Activated naive CD8-positive, alpha-beta T cell (primary cell): ENCODE results near the gene WDR44.
A peak's percentile ranks its signal among the peaks of the same experiment; 100 is the strongest.

Experiments used
- H3K27ac Mint-ChIP-seq: one replicate; pipeline ENCODE4 v1.8.0; 2021; ENCODE audit warnings: mixed read lengths
- H3K27me3 Mint-ChIP-seq: one replicate; pipeline ENCODE4 v1.8.0; 2021; ENCODE audit warnings: mixed read lengths
- H3K36me3 Mint-ChIP-seq: one replicate; pipeline ENCODE4 v1.8.0; 2021; ENCODE audit warnings: mixed read lengths
- H3K4me1 Mint-ChIP-seq: one replicate; pipeline ENCODE4 v1.8.0; 2021; ENCODE audit warnings: low read depth, mixed read lengths
- H3K4me3 Mint-ChIP-seq: one replicate; pipeline ENCODE4 v1.8.0; 2021; ENCODE audit warnings: mild to moderate bottlenecking, mixed read lengths
- H3K9me3 Mint-ChIP-seq: one replicate; pipeline ENCODE4 v1.8.0; 2021; ENCODE audit warnings: low read depth, mixed read lengths

Gene WDR44

GRCh38 chrX:118350221-118350620, 4.3 kb downstream of the WDR44 start:
- Mint-ChIP-seq H3K4me1 (peaks cover 56% of the 10 kb centered on the region), H3K9me3 (no peaks in the 10 kb centered on the region), H3K36me3 (no peaks in the 10 kb centered on the region), H3K27ac (no peak overlapping the region), H3K27me3 (no peaks in the 10 kb centered on the region), H3K4me3 (peak overlapping the region; percentile 38)

DNA sequence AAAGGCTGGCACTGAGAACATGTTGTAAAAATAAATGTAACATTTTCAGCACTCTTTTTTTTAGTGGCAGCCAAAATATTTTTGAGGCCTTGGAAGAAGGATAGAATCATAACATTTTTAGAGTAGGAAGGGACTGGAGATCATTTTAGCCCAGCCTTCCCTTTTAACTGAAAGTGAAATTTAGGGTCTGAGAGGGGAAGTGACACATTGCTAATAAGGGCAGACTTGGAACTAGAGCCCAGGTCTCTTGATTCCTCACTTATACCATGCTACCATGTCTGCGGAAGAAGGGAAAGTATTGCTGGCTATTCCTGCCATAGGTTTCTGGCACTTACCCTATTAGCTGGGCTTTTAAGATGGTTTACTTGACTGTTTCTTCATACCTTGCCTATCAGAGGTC, 4.8 kb downstream of the WDR44 start:
- Mint-ChIP-seq H3K4me3 (peak overlapping the region; percentile 38), H3K9me3 (no peaks in the 10 kb centered on the region), H3K4me1 (peaks cover 60% of the 10 kb centered on the region), H3K36me3 (no peaks in the 10 kb centered on the region), H3K27me3 (no peaks in the 10 kb centered on the region), H3K27ac (peak overlapping the region; percentile 8)

DNA sequence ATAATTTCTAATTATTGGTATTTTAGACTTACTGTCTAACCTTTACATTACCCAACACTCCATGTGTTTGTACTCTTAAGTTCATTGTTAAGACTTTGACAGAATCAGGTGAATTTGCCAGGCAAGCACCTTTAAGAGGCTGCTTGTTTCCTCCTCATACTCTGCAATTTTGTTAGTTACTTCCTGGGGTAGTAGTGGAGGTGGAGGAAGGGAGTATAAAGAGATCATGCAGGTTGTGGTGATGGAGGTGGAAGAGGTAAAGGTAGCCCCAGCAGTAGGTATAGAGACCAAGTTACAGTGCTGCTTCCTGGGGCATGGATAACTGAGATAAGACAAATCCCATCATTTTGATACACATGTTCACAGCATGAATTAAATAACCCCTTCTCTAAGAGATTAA, 6.7 kb downstream of the WDR44 start:
- Mint-ChIP-seq H3K27me3 (no peaks in the 10 kb centered on the region), H3K4me3 (no peak overlapping the region), H3K27ac (no peak overlapping the region), H3K4me1 (peaks cover 60% of the 10 kb centered on the region), H3K9me3 (no peaks in the 10 kb centered on the region), H3K36me3 (no peaks in the 10 kb centered on the region)

DNA sequence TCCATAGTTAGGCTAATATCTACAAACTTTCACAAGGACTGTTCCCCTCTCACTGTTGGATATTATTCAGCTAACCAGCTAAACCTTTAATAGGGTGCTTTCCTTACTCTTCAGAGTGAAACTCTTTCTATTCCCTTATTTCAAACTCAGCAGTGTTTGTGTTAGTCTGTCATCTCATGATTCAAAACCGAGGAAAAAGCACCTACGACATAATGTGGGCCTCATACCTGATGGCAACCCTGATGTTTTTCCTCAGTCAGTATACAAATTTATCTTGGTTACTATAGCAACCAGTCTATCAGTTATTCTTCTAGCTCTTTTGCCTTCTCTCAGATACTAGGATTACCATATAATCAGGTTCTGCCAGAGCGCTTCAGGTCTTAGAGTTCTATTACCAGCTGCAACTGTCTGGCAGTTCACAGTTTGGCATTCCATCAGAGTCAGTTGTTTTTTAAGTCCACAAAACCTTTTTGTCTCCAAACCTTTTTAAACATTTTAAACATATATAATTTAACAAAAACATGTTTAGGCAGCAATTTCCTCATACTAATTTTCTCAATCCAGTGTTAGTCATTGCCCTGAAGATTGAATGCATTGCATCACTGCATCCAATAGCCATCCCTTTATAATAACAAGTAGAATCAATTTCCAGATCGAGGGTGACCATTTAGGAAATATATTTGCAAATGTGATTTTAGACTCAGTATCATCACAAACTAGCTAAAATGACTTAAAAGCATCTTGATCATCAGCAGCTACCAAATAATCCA, 7.4 kb downstream of the WDR44 start:
- Mint-ChIP-seq H3K36me3 (no peaks in the 10 kb centered on the region), H3K4me3 (no peak overlapping the region), H3K27me3 (no peaks in the 10 kb centered on the region), H3K27ac (no peak overlapping the region), H3K4me1 (peaks cover 53% of the 10 kb centered on the region), H3K9me3 (no peaks in the 10 kb centered on the region)

DNA sequence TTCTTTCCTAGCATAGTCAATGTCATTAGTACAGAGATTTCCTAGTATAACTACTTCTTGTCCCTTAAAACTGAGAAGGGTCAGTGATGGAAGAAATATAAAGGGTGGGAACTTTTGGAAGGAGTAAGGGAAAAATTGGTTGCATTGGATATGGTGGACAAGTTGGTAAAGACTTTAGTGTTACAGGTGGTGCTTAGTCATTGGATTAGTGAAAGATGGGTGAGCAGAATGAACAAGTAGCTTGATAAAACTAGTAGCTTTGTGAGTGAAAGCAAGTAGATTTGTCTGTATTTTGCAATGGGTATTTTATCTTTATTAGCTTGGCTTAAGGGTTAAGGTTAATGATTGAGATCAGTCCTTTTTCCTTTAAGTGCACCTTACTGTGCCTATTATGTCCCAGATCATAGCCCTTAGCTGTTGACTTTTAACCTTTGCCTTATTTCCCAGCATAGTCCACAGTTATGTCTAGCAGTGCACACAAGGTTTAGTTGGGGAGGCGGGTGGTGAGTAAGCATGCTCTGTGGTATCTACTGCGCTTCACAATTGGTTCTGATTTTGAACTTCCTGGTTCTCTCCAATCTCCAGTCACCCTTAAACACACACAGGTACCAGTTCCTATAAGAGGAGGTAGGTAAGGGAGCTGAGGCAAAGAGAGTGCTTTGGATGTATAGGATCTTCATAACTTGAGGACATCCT, 9.5 kb downstream of the WDR44 start:
- Mint-ChIP-seq H3K36me3 (no peaks in the 10 kb centered on the region), H3K4me1 (peaks cover 49% of the 10 kb centered on the region), H3K4me3 (no peak overlapping the region), H3K27me3 (no peaks in the 10 kb centered on the region), H3K27ac (no peak overlapping the region), H3K9me3 (no peaks in the 10 kb centered on the region)

DNA sequence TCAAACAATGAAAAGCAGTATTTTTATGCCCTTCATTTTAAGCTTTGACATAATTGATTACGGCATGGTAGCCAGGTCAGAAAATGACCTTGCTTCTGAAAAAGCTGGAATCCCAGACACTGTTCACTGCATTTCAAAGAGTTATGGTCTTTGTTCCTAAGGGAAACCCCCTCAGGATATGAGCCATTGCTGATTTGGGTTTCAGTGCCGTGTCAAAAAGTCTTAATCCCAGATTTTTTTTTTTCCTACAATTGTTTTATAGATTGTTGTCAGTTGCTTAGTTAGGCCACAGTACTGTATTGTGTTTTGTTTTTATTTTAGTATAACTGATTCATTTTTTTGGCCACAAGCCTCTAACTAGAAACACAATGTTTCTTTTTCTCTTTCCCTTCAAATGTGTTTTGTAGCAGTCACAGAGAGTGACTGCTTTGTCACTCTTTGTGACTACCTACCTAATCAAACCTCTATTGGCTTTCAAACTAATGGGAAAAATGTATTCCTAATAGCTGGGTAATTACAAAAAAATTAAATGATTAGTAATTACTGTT, 10.3 kb downstream of the WDR44 start:
- Mint-ChIP-seq H3K27me3 (no peaks in the 10 kb centered on the region), H3K9me3 (no peaks in the 10 kb centered on the region), H3K4me3 (no peak overlapping the region), H3K36me3 (no peaks in the 10 kb centered on the region), H3K27ac (no peak overlapping the region), H3K4me1 (peaks cover 50% of the 10 kb centered on the region)

GRCh38 chrX:118360429-118361125, 14.7 kb downstream of the WDR44 start:
- no peak overlapping the region for H3K4me3 Mint-ChIP-seq

GRCh38 chrX:118364261-118364660, 18.4 kb downstream of the WDR44 start:
- Mint-ChIP-seq H3K4me3 (no peak overlapping the region), H3K4me1 (peaks cover 30% of the 10 kb centered on the region), H3K36me3 (peaks cover 3% of the 10 kb centered on the region), H3K27ac (peak overlapping the region; percentile 28), H3K9me3 (no peaks in the 10 kb centered on the region), H3K27me3 (no peaks in the 10 kb centered on the region)

More at GRCh38 chrX:118360429-118361125, 14.7 kb downstream of the WDR44 start:
- no peak overlapping the region for H3K27ac Mint-ChIP-seq
- no peaks in the 10 kb centered on the region for H3K36me3 Mint-ChIP-seq
- peaks cover 37% of the 10 kb centered on the region for H3K4me1 Mint-ChIP-seq
- no peaks in the 10 kb centered on the region for H3K27me3 Mint-ChIP-seq
- H3K9me3 Mint-ChIP-seq: no peaks in the 10 kb centered on the region

- Mint-ChIP-seq H3K27me3 (no peaks in the 10 kb centered on the region), H3K27ac (no peak overlapping the region), H3K4me3 (no peak overlapping the region), H3K9me3 (no peaks in the 10 kb centered on the region), H3K4me1 (peaks cover 17% of the 10 kb centered on the region), H3K36me3 (peaks cover 4% of the 10 kb centered on the region)
Measured at GRCh38 chrX:118367338-118367737, 21.4 kb downstream of the WDR44 start.

DNA sequence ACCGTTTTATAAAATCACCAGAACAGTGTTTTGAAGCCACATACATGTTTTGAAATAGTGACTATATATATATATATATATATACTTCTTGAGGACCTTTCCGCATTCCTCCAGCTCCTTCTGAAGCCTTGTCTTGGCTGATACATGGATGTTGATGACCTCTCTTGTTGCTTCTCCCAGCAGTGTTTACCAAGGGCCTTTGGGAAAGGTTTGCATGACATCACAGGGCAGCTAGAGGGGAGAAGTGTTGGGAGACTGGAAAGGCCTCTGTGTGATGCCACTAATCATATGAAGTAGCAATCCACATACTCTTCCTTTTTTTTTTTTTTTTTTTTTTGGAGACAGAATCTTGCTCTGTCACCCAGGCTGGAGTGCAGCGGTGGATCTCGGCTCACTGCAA, 22.5 kb downstream of the WDR44 start:
- no peak overlapping the region for H3K27ac Mint-ChIP-seq
- H3K4me1 Mint-ChIP-seq: peaks cover 17% of the 10 kb centered on the region

GRCh38 chrX:118370921-118371624, 25.2 kb downstream of the WDR44 start:
- H3K27ac Mint-ChIP-seq: no peak overlapping the region

More for the DNA sequence above, 22.5 kb downstream of the WDR44 start:
- H3K4me3 Mint-ChIP-seq: no peak overlapping the region
- no peaks in the 10 kb centered on the region for H3K9me3 Mint-ChIP-seq
- no peaks in the 10 kb centered on the region for H3K27me3 Mint-ChIP-seq
- peaks cover 4% of the 10 kb centered on the region for H3K36me3 Mint-ChIP-seq

DNA sequence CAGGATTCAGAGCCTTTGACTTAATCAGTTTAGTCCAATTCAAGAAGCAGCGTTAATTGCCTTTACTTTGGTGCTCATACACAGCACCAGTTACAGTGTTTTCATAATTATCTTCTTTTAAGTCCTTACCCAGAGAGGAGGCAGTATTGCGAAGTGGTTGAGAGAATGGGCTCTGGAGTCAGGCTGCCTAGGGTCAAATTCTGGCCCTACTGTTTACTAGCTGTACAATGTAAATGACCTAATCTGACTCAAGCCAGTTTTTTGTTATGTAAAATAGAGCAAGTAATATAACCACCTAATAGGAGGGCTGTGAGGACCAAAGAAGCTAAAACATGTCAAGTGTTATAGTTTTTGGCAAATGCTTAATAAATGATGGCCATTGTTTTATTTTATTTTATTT, 27.6 kb downstream of the WDR44 start:
- Mint-ChIP-seq H3K27me3 (no peaks in the 10 kb centered on the region), H3K36me3 (peaks cover 2% of the 10 kb centered on the region), H3K9me3 (no peaks in the 10 kb centered on the region), H3K27ac (no peak overlapping the region), H3K4me3 (no peak overlapping the region), H3K4me1 (peaks cover 6% of the 10 kb centered on the region)

More at GRCh38 chrX:118370921-118371624, 25.2 kb downstream of the WDR44 start:
- Mint-ChIP-seq H3K4me3 (no peak overlapping the region), H3K4me1 (peaks cover 6% of the 10 kb centered on the region), H3K36me3 (peaks cover 4% of the 10 kb centered on the region), H3K9me3 (no peaks in the 10 kb centered on the region), H3K27me3 (no peaks in the 10 kb centered on the region)

- no peaks in the 10 kb centered on the region for H3K9me3 Mint-ChIP-seq
- no peaks in the 10 kb centered on the region for H3K27me3 Mint-ChIP-seq
- no peaks in the 10 kb centered on the region for H3K4me1 Mint-ChIP-seq
- H3K36me3 Mint-ChIP-seq: no peaks in the 10 kb centered on the region
- H3K4me3 Mint-ChIP-seq: no peak overlapping the region
- H3K27ac Mint-ChIP-seq: no peak overlapping the region
Measured at GRCh38 chrX:118383120-118383519, 37.2 kb downstream of the WDR44 start.

GRCh38 chrX:118392716-118393115, 46.8 kb downstream of the WDR44 start:
- H3K36me3 Mint-ChIP-seq: peaks cover 4% of the 10 kb centered on the region
- no peaks in the 10 kb centered on the region for H3K9me3 Mint-ChIP-seq
- H3K4me1 Mint-ChIP-seq: peaks cover 3% of the 10 kb centered on the region
- no peak overlapping the region for H3K27ac Mint-ChIP-seq
- H3K27me3 Mint-ChIP-seq: no peaks in the 10 kb centered on the region
- H3K4me3 Mint-ChIP-seq: no peak overlapping the region
